Activated gamma-delta T cell treated with anti-CD3 and anti-CD28 coated beads, Interleukin-2, amount 50 U/mL, for 16 hours (primary cell): Measurements from ENCODE around the gene CGB1.
"Not testable (repeated sequence)": the region's sequence is repeated elsewhere in the genome, so short reads cannot be mapped to it uniquely, and the experiment has no call there.

Experiments used
- DNase-seq: peaks from one replicate; pipeline ENCODE4 v3.0.0-alpha.2; 2020; ENCODE audit warnings: low read depth

Gene CGB1

GRCh38 chr19:49057636-49058234 is 21.0 kb upstream of the CGB1 start, which contains the start of gene CGB7:
Gene CGB7, minus strand, starts transcription at chr19:49057749. Its CDS starts 2,374 bp downstream, at chr19:49055375.
- DNase-seq = no peak

- DNase-seq = not testable (repeated sequence)
Measured at GRCh38 chr19:49056902-49057596, 20.4 kb upstream of the CGB1 start.

GRCh38 chr19:49056101-49056901 is 19.6 kb upstream of the CGB1 start:
- DNase-seq = peak; percentile 20

GRCh38 chr19:49050376-49051033 is 13.8 kb upstream of the CGB1 start:
- DNase-seq = not testable (repeated sequence)

GRCh38 chr19:49049834-49050233 is 13.1 kb upstream of the CGB1 start:
- DNase-seq = not testable (repeated sequence)

- DNase-seq = not testable (repeated sequence)
Measured at GRCh38 chr19:49049011-49049410, 12.3 kb upstream of the CGB1 start, which contains the start of gene CGB8. Gene CGB8, minus strand, starts transcription at chr19:49049111. Its CDS starts 372 bp downstream, at chr19:49048739.

- not testable (repeated sequence) for DNase-seq
Measured at GRCh38 chr19:49043548-49043947, 6.9 kb upstream of the CGB1 start, which contains the start of gene CGB5. Gene CGB5, plus strand, starts transcription at chr19:49043848. Its CDS starts 362 bp downstream, at chr19:49044210.

GRCh38 chr19:49042666-49043065 is 6.0 kb upstream of the CGB1 start:
- not testable (repeated sequence) for DNase-seq

- DNase-seq = no peak
Measured at GRCh38 chr19:49042177-49042576, 5.5 kb upstream of the CGB1 start.

GRCh38 chr19:49039736-49040135 is 3.0 kb upstream of the CGB1 start:
- DNase-seq = not testable (repeated sequence)

- DNase-seq = not testable (repeated sequence)
Measured at GRCh38 chr19:49038557-49039276, 2.0 kb upstream of the CGB1 start.

- not testable (repeated sequence) for DNase-seq
Measured at GRCh38 chr19:49038111-49038510, 1.4 kb upstream of the CGB1 start.

GRCh38 chr19:49031642-49032301 is 4.9 kb downstream of the CGB1 start, which contains the start of gene CGB2:
Gene CGB2, plus strand, starts transcription at chr19:49031890. Its CDS starts 206 bp downstream, at chr19:49032096.
- peak; percentile 44 for DNase-seq

GRCh38 chr19:49030323-49030722 is 6.4 kb downstream of the CGB1 start:
- not testable (repeated sequence) for DNase-seq

GRCh38 chr19:49029749-49030148 is 6.9 kb downstream of the CGB1 start:
- not testable (repeated sequence) for DNase-seq

- not testable (repeated sequence) for DNase-seq
Measured at GRCh38 chr19:49028686-49029085, 8.0 kb downstream of the CGB1 start.

- not testable (repeated sequence) for DNase-seq
Measured at GRCh38 chr19:49025599-49025998, 11.1 kb downstream of the CGB1 start.

- DNase-seq = not testable (repeated sequence)
Measured at GRCh38 chr19:49025088-49025487, 11.6 kb downstream of the CGB1 start.

GRCh38 chr19:49024233-49024632 is 12.5 kb downstream of the CGB1 start, which contains the start of gene CGB3:
Gene CGB3, minus strand, starts transcription at chr19:49024333. Its CDS starts 362 bp downstream, at chr19:49023971.
- DNase-seq = not testable (repeated sequence)

GRCh38 chr19:49022116-49022515 is 14.6 kb downstream of the CGB1 start:
- no peak for DNase-seq
